Immature natural killer cell (primary cell): ENCODE results near the gene SCP2. TPM values are rescaled to one million over a fixed set of nuclear protein-coding genes. Genes with fewer than 3 reads are reported as not detected.
"Not testable (repeated sequence)": the region's sequence is repeated elsewhere in the genome, so short reads cannot be mapped to it uniquely, and the experiment has no call there.

Source experiments
- DNase-seq, 3 donors: peaks; one replicate each; pipeline ENCODE4 v3.0.0; 2022; ENCODE audit warnings: mixed read lengths in 1 of 3
- H3K27ac Mint-ChIP-seq, 6 donors: one replicate each; pipeline ENCODE4 v1.8.0; 2020; ENCODE audit warnings: mixed read lengths in 6 of 6, mild to moderate bottlenecking in 5 of 6, inconsistent platforms in 4 of 6, moderate library complexity in 3 of 6
- H3K27me3 Mint-ChIP-seq, 3 donors: one replicate each; pipeline ENCODE4 v1.8.0; 2020 to 2021; ENCODE audit warnings: low read depth in 3 of 3, mild to moderate bottlenecking in 3 of 3, mixed read lengths in 3 of 3, moderate library complexity in 3 of 3, inconsistent platforms in 1 of 3
- H3K36me3 Mint-ChIP-seq, 3 donors: one replicate each; pipeline ENCODE4 v1.8.0; 2020; ENCODE audit warnings: mixed read lengths in 3 of 3, inconsistent platforms in 2 of 3, mild to moderate bottlenecking in 2 of 3
- H3K4me1 Mint-ChIP-seq, 2 donors: one replicate each; pipeline ENCODE4 v1.8.0; 2020; ENCODE audit warnings: inconsistent platforms in 2 of 2, mild to moderate bottlenecking in 2 of 2, mixed read lengths in 2 of 2, moderate library complexity in 1 of 2
- H3K4me3 Mint-ChIP-seq, 5 donors: one replicate each; pipeline ENCODE4 v1.8.0; 2020; ENCODE audit warnings: mild to moderate bottlenecking in 5 of 5, mixed read lengths in 5 of 5, inconsistent platforms in 3 of 5, moderate library complexity in 3 of 5
- H3K9me3 Mint-ChIP-seq, 6 donors: one replicate each; pipeline ENCODE4 v1.8.0; 2020; ENCODE audit warnings: mild to moderate bottlenecking in 6 of 6, mixed read lengths in 6 of 6, inconsistent platforms in 4 of 6, moderate library complexity in 3 of 6
- polyA plus RNA-seq, 3 donors: library from polyadenylated mRNA; unstranded; fragments of 300-500 nt; fragmentation: Illumina TruSeq; gene quantifications; one replicate each; pipeline ENCODE4 v1.2.3, GENCODE V29; 2021

Gene SCP2
- polyA plus RNA-seq, 3 donors from 2014 or later: 257 to 343 (median 261) TPM

DNA sequence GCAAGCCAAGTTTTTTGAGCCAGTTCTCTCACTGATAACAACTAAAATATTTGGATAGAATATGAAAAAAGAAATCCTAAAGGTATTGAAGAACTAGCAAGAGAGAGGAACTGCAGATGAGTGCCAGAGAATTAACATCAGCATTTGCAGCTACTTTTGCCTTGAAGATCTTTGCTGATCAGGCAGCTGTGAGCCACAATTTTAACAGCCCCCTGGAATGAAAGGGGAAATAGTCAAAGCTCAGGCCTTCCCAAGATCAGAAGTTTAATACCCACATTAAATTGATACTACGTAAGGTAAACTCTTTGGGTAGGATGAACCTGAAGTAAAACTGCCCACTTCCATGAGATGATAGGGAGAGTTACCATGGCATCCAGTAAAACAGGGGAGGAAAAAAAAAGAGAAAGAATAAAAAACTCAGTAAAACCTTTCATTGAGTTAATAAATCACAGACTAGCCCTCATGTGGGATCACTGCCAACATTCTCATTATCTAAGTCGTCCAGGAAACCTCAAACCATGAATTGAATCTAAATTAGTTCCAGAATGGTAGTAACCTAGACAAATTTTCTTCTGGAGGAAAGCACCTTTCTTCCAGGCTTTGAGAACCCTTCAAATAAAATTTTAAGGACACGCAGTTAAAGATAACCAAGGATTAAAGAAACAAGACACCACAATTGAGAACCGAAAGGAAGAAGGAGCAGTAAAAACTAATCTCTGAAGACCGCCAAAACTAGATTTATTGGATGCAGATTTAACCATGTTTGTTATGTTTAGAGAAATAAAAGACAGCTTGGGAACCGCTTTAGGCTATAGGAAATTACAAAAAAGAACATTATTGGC lies 28.3 kb downstream of the SCP2 start:
- Mint-ChIP-seq H3K9me3 (no peaks in the 10 kb centered on the region), H3K4me1 (no peaks in the 10 kb centered on the region), H3K27me3 (peaks cover 0 to 4% (median 2%) of the 10 kb centered on the region in 3 donors), H3K4me3 (no peak overlapping the region), H3K27ac (peak overlapping the region in 1 of 6 donors; percentile 7), H3K36me3 (peaks cover 8 to 21% (median 12%) of the 10 kb centered on the region in 3 donors)
- no peak for DNase-seq

DNA sequence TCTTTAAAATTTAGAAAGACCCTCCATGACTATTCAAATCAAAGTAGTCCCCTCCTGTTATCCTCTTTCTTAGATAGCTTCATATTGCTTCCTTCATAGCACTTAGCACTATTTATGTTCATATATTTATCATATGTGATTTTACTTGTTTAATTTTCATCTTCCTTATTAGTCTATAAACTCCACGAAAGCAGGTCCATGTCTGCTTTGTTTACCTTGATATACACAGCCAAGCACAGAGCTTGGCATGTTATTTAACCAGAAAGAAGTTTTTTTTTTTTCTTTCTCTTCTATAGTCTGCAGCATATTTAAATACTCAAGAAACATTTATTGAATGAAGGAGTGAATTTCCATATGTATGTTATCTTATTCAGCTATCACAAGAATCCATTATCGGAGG lies 36.0 kb downstream of the SCP2 start:
- H3K27me3 Mint-ChIP-seq: peaks cover 0 to 1% (median 0%) of the 10 kb centered on the region in 3 donors
- H3K36me3 Mint-ChIP-seq: peaks cover 9 to 32% (median 10%) of the 10 kb centered on the region in 3 donors
- H3K4me1 Mint-ChIP-seq: no peaks in the 10 kb centered on the region
- no peak overlapping the region for H3K27ac Mint-ChIP-seq
- DNase-seq: no peak
- no peaks in the 10 kb centered on the region for H3K9me3 Mint-ChIP-seq
- no peak overlapping the region for H3K4me3 Mint-ChIP-seq

DNA sequence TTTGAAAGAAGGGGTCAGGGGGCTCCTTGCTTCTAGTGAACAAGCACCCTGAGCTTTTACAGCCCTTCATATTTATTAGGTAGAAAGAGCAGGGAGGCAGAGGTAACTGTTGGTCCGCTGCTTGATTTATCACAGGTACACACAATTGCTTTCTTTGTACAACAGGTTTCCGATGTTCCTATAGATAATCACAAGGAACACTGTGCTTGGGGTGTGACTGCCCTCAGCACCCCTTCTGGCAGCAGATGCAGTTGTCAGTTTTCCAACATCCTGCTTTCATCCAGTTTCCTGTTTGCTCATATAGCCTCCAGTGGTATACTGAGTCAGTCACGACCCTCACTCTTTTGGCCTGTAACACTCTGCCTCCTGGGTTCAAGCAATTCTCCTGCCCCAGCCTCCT lies 40.6 kb downstream of the SCP2 start:
- DNase-seq: no peak
- Mint-ChIP-seq H3K27me3 (no peaks in the 10 kb centered on the region), H3K4me3 (no peak overlapping the region), H3K27ac (no peak overlapping the region), H3K36me3 (peaks cover 0 to 18% (median 4%) of the 10 kb centered on the region in 3 donors), H3K4me1 (no peaks in the 10 kb centered on the region), H3K9me3 (no peaks in the 10 kb centered on the region)

DNA sequence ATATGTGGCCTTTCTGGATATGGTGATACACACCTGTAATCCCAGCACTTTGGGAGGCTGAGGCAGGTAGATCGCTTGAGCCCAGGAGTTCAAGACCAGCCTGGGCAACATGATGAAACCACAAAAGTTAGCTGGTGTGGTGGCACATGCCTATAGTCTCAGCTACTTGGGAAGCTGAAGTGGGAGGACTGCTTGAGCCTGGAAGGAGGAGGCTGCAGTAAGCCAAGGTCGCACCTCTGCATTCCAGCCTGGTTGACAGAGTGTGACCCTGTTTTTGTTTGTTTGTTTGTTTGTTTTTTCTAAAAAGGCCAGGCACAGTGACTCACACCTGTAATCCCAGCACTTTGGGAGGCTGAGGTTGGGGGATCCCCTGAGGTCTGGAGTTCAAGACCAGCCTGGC lies 42.2 kb downstream of the SCP2 start:
- not testable (repeated sequence) for DNase-seq, H3K4me3 Mint-ChIP-seq, H3K9me3 Mint-ChIP-seq, H3K4me1 Mint-ChIP-seq, H3K27me3 Mint-ChIP-seq, H3K27ac Mint-ChIP-seq
- peaks cover 0 to 20% (median 3%) of the 10 kb centered on the region in 3 donors for H3K36me3 Mint-ChIP-seq

DNA sequence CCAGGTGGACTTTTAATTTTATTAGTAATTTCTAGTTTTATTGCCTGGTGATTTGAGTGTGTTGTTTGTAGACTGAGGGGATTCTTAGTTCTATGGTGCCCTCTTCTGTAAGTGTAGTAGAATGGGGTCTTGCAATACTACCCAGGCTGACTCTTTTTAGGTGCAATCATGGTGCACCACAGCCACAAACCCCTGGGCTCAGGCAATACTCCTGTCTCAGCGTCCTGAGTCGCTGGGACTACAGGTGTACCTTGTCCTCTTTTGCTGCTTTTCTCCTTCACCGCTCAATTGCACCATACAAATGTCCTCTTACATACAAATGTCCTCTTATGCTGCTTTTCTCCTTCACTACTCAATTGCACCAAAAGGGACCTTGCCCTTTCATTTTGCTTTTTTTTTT lies 43.1 kb downstream of the SCP2 start:
- no peak overlapping the region for H3K27ac Mint-ChIP-seq
- peak in 1 of 3 donors; percentile 2 for DNase-seq
- no peaks in the 10 kb centered on the region for H3K9me3 Mint-ChIP-seq
- no peaks in the 10 kb centered on the region for H3K27me3 Mint-ChIP-seq
- H3K4me1 Mint-ChIP-seq: no peaks in the 10 kb centered on the region
- H3K36me3 Mint-ChIP-seq: peaks cover 0 to 20% (median 4%) of the 10 kb centered on the region in 3 donors
- no peak overlapping the region for H3K4me3 Mint-ChIP-seq

DNA sequence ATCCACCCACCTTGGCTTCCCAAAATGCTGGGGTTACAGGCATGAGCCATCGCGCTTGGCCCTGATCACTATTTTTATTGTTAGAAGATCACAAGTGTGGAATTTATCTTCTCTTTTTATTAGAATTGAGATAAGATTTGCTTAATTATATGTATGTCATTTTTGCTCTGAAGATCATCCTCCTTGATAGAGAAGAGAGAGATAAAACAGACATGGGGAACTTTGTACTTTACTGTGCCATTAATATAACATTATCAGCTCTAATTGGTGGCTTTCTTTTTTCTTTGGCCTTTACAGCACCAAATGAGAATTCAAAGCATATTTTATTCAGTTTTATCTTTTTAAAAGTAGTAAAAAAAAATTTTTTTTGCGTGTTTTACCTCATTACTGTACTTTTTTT lies 46.8 kb downstream of the SCP2 start:
- Mint-ChIP-seq H3K27ac (no peak overlapping the region), H3K4me3 (no peak overlapping the region), H3K4me1 (peaks cover 3 to 6% of the 10 kb centered on the region in 2 donors), H3K27me3 (peaks cover 0 to 3% (median 2%) of the 10 kb centered on the region in 3 donors), H3K9me3 (no peaks in the 10 kb centered on the region), H3K36me3 (peaks cover 3 to 27% (median 13%) of the 10 kb centered on the region in 3 donors)
- DNase-seq: no peak

DNA sequence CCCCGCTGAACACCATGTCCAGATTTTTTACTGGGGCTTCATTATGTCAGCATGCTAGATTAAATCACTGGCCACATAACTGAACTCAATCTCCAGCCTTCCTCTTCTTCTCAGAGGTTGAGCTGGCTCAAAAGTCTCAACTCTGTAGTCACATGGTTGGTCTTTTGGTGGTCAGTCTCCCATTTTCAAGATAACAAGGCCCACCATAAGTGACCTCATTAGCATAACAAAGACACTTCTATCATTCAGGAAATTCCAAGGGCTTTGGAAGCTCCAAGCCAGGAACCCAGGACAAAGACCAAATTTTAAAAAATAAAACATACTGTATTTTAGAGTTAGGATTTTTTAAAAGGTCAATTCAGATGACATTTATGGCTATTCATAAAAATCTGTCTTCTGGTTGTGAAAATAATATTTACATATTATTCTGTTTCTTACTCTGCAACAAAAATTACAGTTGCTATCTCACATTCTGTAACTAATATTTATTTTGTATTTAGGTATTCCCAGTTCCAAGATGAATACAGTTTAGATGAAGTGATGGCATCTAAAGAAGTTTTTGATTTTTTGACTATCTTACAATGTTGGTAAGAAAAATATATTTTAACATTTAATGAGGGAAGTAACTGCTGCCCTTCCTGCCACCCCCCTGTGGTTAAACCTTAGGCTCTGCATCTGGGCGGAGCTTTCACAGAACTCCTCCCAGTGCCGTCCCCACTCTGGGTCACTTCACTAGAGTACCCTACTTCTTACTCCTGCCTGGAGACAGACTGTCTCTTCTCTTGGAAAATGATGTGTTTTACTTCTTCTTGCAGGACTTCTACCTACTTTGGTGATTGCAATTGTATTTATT lies 49.3 kb downstream of the SCP2 start:
- Mint-ChIP-seq H3K27ac (no peak overlapping the region), H3K4me3 (no peak overlapping the region), H3K4me1 (peaks cover 3 to 6% of the 10 kb centered on the region in 2 donors), H3K36me3 (peaks cover 3 to 33% (median 19%) of the 10 kb centered on the region in 3 donors), H3K27me3 (peaks cover 0 to 3% (median 2%) of the 10 kb centered on the region in 3 donors), H3K9me3 (no peaks in the 10 kb centered on the region)
- no peak for DNase-seq

DNA sequence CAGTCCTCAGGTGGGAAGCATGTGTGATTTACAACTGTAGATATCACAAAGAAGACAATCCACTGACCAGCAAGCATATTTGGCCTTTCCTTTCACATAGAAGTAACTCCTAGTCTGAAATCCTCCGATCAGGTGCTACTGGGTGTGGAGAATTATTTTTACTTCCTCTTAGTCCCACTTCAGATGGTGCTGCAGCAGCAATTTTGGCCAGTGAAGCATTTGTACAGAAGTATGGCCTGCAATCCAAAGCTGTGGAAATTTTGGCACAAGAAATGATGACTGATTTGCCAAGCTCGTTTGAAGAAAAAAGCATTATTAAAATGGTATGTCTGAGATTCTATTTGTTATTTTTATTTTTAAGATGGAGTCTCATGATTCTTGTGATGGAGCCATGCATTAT lies 51.0 kb downstream of the SCP2 start:
- Mint-ChIP-seq H3K4me3 (no peak overlapping the region), H3K27me3 (peaks cover 0 to 3% (median 2%) of the 10 kb centered on the region in 3 donors), H3K9me3 (peaks cover 0 to 6% (median 1%) of the 10 kb centered on the region in 6 donors), H3K36me3 (peaks cover 10 to 37% (median 30%) of the 10 kb centered on the region in 3 donors), H3K27ac (no peak overlapping the region), H3K4me1 (peaks cover 3 to 6% of the 10 kb centered on the region in 2 donors)
- DNase-seq: no peak

DNA sequence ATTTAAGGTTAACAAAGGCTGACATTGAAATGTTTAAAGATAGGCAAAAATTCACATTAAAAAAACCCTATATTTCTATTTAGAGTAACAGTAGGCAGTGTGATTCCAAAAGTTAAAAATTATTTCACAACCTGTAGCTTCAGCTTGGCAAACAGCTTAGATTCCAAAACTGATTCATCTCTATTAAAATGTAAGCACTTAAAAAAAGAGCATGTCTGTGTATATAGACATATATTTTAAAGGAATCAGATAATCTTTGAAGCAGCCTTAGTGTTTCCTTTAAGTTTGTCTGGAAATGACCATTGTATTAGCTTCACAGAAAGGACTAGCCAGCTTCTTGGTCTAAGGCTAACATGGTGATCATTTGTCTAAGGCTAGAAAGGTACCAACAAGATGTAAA lies 65.7 kb downstream of the SCP2 start:
- H3K4me3 Mint-ChIP-seq, H3K9me3 Mint-ChIP-seq, H3K27ac Mint-ChIP-seq, H3K4me1 Mint-ChIP-seq, H3K27me3 Mint-ChIP-seq, DNase-seq: not testable (repeated sequence)
- peaks cover 6 to 12% (median 8%) of the 10 kb centered on the region in 3 donors for H3K36me3 Mint-ChIP-seq

DNA sequence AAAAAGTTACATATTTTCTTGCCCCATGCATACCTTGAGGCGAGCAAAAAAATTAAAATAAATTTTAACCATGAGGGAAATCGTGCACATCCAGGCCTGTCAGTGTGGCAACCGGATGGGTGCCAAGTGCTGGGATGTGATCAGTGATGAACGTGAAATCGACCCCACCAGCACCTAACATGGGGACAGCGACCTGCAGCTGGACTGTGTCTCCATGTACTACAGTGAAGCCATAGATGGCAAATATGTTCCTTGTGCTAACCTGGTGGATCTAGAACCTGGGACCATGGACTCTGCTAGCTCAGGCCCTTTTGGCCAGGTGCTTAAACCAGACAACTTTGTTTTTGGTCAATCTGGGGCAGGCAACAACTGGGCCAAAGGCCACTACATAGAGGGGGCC lies 67.6 kb downstream of the SCP2 start:
- no peak overlapping the region for H3K27ac Mint-ChIP-seq
- no peaks in the 10 kb centered on the region for H3K27me3 Mint-ChIP-seq
- peaks cover 6 to 13% (median 10%) of the 10 kb centered on the region in 3 donors for H3K36me3 Mint-ChIP-seq
- DNase-seq: no peak
- H3K4me3 Mint-ChIP-seq: no peak overlapping the region
- no peaks in the 10 kb centered on the region for H3K4me1 Mint-ChIP-seq
- H3K9me3 Mint-ChIP-seq: no peaks in the 10 kb centered on the region

DNA sequence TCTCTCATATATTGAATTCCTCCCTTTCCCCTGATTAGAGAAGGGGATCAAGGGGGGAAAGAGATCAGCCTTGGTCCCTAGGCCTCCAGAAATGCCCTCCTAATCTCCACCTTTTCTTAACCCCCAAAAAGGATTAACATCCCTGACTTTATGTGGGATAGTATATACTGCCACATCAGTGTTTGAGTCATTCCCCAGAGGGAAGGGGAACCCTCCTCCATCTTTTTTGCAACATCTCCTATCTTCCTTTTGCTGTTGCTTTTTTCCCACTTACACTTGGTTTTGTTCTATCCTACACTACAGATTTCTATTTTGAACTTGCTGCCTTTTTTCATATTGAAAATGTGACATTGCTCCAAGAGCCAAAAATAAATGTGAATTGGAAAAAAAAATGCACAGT lies 69.6 kb downstream of the SCP2 start:
- DNase-seq: no peak
- Mint-ChIP-seq H3K27me3 (no peaks in the 10 kb centered on the region), H3K36me3 (peaks cover 6 to 10% (median 10%) of the 10 kb centered on the region in 3 donors), H3K4me3 (no peak overlapping the region), H3K27ac (no peak overlapping the region), H3K9me3 (no peaks in the 10 kb centered on the region), H3K4me1 (no peaks in the 10 kb centered on the region)

DNA sequence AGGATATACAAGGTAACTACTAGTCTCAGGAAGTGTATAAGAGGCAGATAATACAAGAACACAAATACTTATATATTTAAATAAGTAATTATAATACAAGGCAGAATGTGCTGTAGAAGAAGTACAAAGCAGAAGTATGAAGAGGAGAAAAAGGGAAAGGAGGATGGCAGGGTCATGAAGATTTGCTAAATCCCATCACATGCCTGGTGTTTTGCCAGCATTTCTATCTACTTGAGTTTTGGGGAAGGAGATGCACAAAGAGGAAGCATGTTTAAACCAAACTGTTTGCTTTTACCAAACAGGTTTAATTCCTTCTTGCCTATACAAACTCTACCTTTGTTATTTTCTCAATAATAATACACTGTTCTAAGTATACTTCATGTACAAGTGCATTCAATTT lies 74.1 kb downstream of the SCP2 start:
- no peak overlapping the region for H3K4me3 Mint-ChIP-seq

DNA sequence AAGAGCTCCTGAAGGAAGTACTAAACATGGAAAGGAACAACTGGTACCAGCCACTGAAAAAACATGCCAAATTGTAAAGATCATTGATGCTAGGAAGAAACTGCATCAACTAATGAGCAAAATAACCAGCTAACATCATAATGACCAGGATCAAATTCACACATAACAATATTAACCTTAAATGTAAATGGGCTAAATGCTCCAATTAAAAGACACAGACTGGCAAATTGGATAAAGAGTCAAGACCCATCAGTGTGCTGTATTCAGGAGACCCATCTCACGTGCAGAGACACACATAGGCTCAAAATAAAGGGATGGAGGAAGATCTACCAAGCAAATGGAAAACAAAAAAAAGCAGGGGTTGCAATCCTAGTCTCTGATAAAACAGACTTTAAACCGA lies 79.5 kb downstream of the SCP2 start:
- not testable (repeated sequence) for DNase-seq, H3K4me1 Mint-ChIP-seq, H3K27ac Mint-ChIP-seq, H3K4me3 Mint-ChIP-seq, H3K27me3 Mint-ChIP-seq, H3K9me3 Mint-ChIP-seq
- H3K36me3 Mint-ChIP-seq: peaks cover 17 to 25% (median 20%) of the 10 kb centered on the region in 3 donors

More for the DNA sequence above, 74.1 kb downstream of the SCP2 start:
- Mint-ChIP-seq H3K36me3 (peaks cover 21 to 32% (median 25%) of the 10 kb centered on the region in 3 donors), H3K27ac (no peak overlapping the region), H3K4me1 (no peaks in the 10 kb centered on the region), H3K27me3 (no peaks in the 10 kb centered on the region), H3K9me3 (no peaks in the 10 kb centered on the region)
- DNase-seq: no peak

DNA sequence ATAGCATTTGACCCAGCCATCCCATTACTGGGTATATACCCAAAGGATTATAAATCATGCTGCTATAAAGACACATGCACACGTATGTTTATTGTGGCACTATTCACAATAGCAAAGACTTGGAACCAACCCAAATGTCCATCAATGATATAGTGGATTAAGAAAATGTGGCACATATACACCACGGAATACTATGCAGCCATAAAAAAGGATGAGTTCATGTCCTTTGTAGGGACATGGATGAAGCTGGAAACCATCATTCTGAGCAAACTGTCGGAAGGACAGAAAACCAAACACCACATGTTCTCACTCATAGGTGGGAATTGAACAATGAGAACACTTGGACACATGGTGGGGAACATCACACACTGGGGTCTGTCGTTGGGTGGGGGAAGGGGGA lies 83.2 kb downstream of the SCP2 start:
- H3K4me1 Mint-ChIP-seq: peaks cover 12 to 19% of the 10 kb centered on the region in 2 donors
- H3K9me3 Mint-ChIP-seq, H3K4me3 Mint-ChIP-seq, H3K27me3 Mint-ChIP-seq, H3K27ac Mint-ChIP-seq, DNase-seq: not testable (repeated sequence)
- H3K36me3 Mint-ChIP-seq: peaks cover 5 to 12% (median 6%) of the 10 kb centered on the region in 3 donors
